ENCODE measurements around the gene ZCCHC14. TPM values are rescaled to one million over a fixed set of nuclear protein-coding genes. Genes with fewer than 3 reads are reported as not detected.

The ZCCHC14 gene
- total RNA-seq, 2 donors from 2014 or later: 3.0 to 5.2 TPM

GRCh38 chr16:87451563-87452210 is 41.1 kb downstream of the ZCCHC14 start:
- Mint-ChIP-seq H3K4me1 (peaks cover 6% of the 10 kb centered on the region), H3K27ac (peak overlapping the region; percentile 40), H3K27me3 (no peaks in the 10 kb centered on the region), H3K9me3 (no peaks in the 10 kb centered on the region), H3K4me3 (no peak overlapping the region), H3K36me3 (ENCODE audit: low read depth) (peaks cover 57% of the 10 kb centered on the region)
- ATAC-seq (replicated peaks): no peak

DNA sequence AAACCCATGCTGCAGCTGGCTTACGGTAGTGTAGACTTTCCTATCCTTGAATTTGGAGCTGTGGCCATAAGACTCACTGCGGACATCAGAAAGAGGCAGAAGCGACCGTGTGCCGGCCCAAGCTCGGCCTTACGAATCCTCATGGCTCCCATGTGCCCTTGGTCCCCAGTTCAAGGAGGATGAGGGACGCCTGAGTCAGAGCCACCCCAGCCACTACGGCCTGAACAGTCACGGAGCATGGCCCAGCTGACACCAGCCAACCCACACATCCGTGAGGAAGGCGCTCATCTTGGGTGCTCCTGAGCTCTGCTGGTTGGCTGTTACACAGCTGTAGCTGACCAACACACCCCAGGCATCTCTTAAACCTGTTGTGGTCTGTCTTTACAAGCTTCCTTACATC is 44.0 kb downstream of the ZCCHC14 start:
- H3K4me1 Mint-ChIP-seq: peaks cover 2% of the 10 kb centered on the region
- H3K27ac Mint-ChIP-seq: no peak overlapping the region
- no peaks in the 10 kb centered on the region for H3K9me3 Mint-ChIP-seq
- peaks cover 72% of the 10 kb centered on the region for H3K36me3 Mint-ChIP-seq (ENCODE audit: low read depth)
- ATAC-seq (replicated peaks): no peak
- H3K4me3 Mint-ChIP-seq: no peak overlapping the region
- H3K27me3 Mint-ChIP-seq: no peaks in the 10 kb centered on the region

DNA sequence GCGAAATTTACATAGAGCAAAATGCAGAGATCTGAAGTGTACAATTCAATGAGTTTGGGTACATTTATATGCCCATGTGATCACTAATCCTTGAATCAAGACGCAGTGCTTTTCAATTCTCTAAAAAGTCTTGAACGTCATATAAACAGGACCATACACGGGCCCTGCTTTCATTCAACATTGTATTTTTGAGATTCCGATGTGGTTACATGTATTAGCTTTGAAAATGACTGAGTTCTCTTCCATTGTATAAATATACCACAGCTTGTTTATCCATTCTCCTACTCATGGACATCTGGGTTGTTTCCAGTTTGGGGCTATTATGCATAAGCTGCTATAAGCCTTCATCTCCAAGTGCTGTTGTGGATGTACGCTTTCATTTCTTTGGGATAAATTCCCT is 45.5 kb downstream of the ZCCHC14 start:
- peaks cover 5% of the 10 kb centered on the region for H3K4me1 Mint-ChIP-seq
- H3K9me3 Mint-ChIP-seq: no peaks in the 10 kb centered on the region
- H3K36me3 Mint-ChIP-seq (ENCODE audit: low read depth): peaks cover 64% of the 10 kb centered on the region
- ATAC-seq (replicated peaks): no peak
- H3K27ac Mint-ChIP-seq: no peak overlapping the region
- no peak overlapping the region for H3K4me3 Mint-ChIP-seq
- no peaks in the 10 kb centered on the region for H3K27me3 Mint-ChIP-seq

DNA sequence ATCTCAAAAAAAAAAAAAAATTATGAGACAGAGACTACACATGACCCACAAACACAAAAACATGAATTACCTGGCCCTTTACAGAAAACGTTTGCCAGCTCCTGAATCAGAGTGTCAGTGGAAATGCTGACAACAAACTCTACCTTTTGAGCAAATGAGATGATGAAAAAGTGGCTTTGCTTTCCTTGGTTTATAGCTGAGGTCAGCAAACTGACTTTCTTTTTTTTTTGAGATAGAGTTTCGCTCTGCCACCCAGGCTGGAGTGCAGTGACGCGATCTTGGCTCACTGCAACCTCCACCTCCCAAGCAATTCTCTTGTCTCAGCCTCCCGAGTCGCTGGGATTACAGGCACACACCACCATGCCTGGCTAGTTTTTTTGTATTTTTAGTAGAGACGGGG is 46.3 kb downstream of the ZCCHC14 start:
- H3K27me3 Mint-ChIP-seq: no peaks in the 10 kb centered on the region
- H3K27ac Mint-ChIP-seq: no peak overlapping the region
- H3K4me3 Mint-ChIP-seq: no peak overlapping the region
- peaks cover 5% of the 10 kb centered on the region for H3K4me1 Mint-ChIP-seq
- no peak for ATAC-seq (replicated peaks)
- H3K9me3 Mint-ChIP-seq: no peaks in the 10 kb centered on the region
- peaks cover 64% of the 10 kb centered on the region for H3K36me3 Mint-ChIP-seq (ENCODE audit: low read depth)

DNA sequence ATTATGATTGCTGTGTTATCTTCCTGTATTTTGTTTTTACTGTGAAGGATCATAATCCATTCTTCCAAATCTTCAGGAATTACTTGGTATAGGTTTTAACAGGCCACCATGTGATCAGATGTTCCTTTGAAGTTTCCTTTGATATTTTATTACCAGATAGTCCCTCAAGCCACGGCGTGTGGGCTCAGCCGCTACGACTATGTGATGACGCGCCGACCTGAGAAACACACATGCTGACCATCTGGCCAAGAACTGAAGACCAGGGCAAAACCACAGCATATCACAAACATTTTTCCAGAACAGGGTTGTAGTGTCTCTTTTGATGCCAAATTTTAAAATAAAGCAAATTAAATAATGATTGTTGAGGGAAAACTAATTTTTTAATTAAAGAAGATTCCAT is 47.3 kb downstream of the ZCCHC14 start:
- ATAC-seq (replicated peaks): no peak
- no peak overlapping the region for H3K27ac Mint-ChIP-seq
- no peaks in the 10 kb centered on the region for H3K27me3 Mint-ChIP-seq
- no peak overlapping the region for H3K4me3 Mint-ChIP-seq
- H3K9me3 Mint-ChIP-seq: no peaks in the 10 kb centered on the region
- H3K36me3 Mint-ChIP-seq (ENCODE audit: low read depth): peaks cover 65% of the 10 kb centered on the region
- H3K4me1 Mint-ChIP-seq: peaks cover 5% of the 10 kb centered on the region

DNA sequence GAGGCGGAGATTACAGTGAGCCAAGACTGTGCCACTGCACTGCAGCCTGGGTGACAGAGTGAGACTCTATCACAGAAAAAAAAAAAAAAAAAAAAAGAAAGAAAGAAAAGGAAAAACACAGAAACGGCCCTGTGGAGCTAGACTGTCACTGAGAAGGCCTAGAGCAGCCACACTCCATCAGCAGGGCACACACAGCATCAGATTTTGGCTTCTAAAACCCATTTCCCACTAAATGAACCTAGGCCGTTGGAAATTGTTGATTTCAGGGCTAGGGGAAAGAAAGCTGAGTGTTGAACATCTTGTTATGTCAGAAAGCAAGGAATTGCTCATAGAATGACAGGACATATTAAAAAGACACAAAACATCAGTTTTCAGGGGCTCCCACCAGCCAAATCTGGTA is 48.9 kb downstream of the ZCCHC14 start:
- H3K27ac Mint-ChIP-seq: no peak overlapping the region
- H3K36me3 Mint-ChIP-seq (ENCODE audit: low read depth): peaks cover 60% of the 10 kb centered on the region

GRCh38 chr16:87443016-87443415 is 49.8 kb downstream of the ZCCHC14 start:
- Mint-ChIP-seq H3K36me3 (ENCODE audit: low read depth) (peaks cover 50% of the 10 kb centered on the region), H3K9me3 (no peaks in the 10 kb centered on the region), H3K4me3 (no peak overlapping the region), H3K27ac (no peak overlapping the region), H3K4me1 (peaks cover 5% of the 10 kb centered on the region), H3K27me3 (no peaks in the 10 kb centered on the region)
- no peak for ATAC-seq (replicated peaks)

More for the DNA sequence above, 48.9 kb downstream of the ZCCHC14 start:
- ATAC-seq (replicated peaks): no peak
- Mint-ChIP-seq H3K27me3 (no peaks in the 10 kb centered on the region), H3K4me1 (peaks cover 5% of the 10 kb centered on the region), H3K4me3 (no peak overlapping the region), H3K9me3 (no peaks in the 10 kb centered on the region)

DNA sequence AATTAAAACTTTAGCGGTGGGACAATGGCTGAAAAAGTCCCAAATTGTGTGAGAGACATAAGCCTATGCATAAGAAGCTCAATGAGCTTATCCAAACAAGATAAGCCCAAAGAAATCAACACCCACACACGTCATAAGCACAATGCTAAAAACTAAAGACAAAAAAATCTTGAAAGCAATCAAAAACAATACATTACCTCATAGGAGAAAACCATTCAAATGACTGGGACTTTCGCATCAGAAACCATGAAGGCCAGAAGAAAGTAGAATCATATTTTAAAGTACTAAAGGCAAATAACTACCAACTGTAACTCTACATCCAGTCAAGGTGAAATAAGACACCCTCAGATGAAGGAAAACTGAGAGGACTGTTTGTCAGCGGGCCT is 50.2 kb downstream of the ZCCHC14 start:
- Mint-ChIP-seq H3K4me1 (peaks cover 5% of the 10 kb centered on the region), H3K27me3 (no peaks in the 10 kb centered on the region), H3K4me3 (no peak overlapping the region), H3K27ac (no peak overlapping the region), H3K9me3 (no peaks in the 10 kb centered on the region), H3K36me3 (ENCODE audit: low read depth) (peaks cover 46% of the 10 kb centered on the region)
- ATAC-seq (replicated peaks): no peak

GRCh38 chr16:87441886-87442580 is 50.8 kb downstream of the ZCCHC14 start:
- peaks cover 41% of the 10 kb centered on the region for H3K36me3 Mint-ChIP-seq (ENCODE audit: low read depth)
- H3K27me3 Mint-ChIP-seq: no peaks in the 10 kb centered on the region
- no peaks in the 10 kb centered on the region for H3K9me3 Mint-ChIP-seq
- no peak overlapping the region for H3K27ac Mint-ChIP-seq
- peaks cover 5% of the 10 kb centered on the region for H3K4me1 Mint-ChIP-seq
- peak; percentile 65 for ATAC-seq (replicated peaks)
- H3K4me3 Mint-ChIP-seq: no peak overlapping the region

GRCh38 chr16:87439926-87440325 is 52.9 kb downstream of the ZCCHC14 start:
- Mint-ChIP-seq H3K4me1 (peaks cover 11% of the 10 kb centered on the region), H3K36me3 (ENCODE audit: low read depth) (peaks cover 24% of the 10 kb centered on the region), H3K27me3 (no peaks in the 10 kb centered on the region), H3K9me3 (no peaks in the 10 kb centered on the region), H3K27ac (no peak overlapping the region), H3K4me3 (no peak overlapping the region)
- ATAC-seq (replicated peaks): no peak

DNA sequence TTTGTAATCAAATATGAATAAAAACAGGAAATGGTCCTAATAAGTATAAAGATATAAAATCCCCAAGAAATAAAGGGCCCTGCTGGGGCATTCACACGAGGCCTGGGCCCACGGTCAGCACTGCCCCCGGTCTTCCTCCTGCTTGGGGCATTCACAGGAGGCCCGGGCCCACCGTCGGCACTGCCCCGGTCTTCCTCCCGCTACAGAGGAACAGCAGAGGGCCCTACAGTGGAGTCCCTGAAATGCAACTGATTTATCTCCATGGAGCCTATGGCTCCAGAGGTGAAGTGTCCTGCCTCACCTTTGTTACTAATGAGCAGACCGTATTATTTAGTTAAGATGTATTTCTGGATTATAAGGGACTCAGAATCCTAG is 54.2 kb downstream of the ZCCHC14 start:
- Mint-ChIP-seq H3K36me3 (ENCODE audit: low read depth) (peaks cover 19% of the 10 kb centered on the region), H3K4me3 (no peak overlapping the region), H3K4me1 (peaks cover 11% of the 10 kb centered on the region), H3K27ac (no peak overlapping the region), H3K27me3 (no peaks in the 10 kb centered on the region), H3K9me3 (no peaks in the 10 kb centered on the region)
- no peak for ATAC-seq (replicated peaks)

- no peaks in the 10 kb centered on the region for H3K27me3 Mint-ChIP-seq
- no peak overlapping the region for H3K27ac Mint-ChIP-seq
- no peak for ATAC-seq (replicated peaks)
- H3K9me3 Mint-ChIP-seq: no peaks in the 10 kb centered on the region
- H3K4me1 Mint-ChIP-seq: peaks cover 11% of the 10 kb centered on the region
- H3K4me3 Mint-ChIP-seq: no peak overlapping the region
- peaks cover 19% of the 10 kb centered on the region for H3K36me3 Mint-ChIP-seq (ENCODE audit: low read depth)
Measured at GRCh38 chr16:87437911-87438610, 54.8 kb downstream of the ZCCHC14 start.

GRCh38 chr16:87437327-87437726 is 55.5 kb downstream of the ZCCHC14 start:
- Mint-ChIP-seq H3K27ac (no peak overlapping the region), H3K36me3 (ENCODE audit: low read depth) (peaks cover 14% of the 10 kb centered on the region), H3K4me1 (peaks cover 6% of the 10 kb centered on the region), H3K27me3 (no peaks in the 10 kb centered on the region), H3K4me3 (peak overlapping the region; percentile 44), H3K9me3 (no peaks in the 10 kb centered on the region)
- no peak for ATAC-seq (replicated peaks)

GRCh38 chr16:87436225-87437172 is 56.3 kb downstream of the ZCCHC14 start:
- H3K27me3 Mint-ChIP-seq: no peaks in the 10 kb centered on the region
- no peaks in the 10 kb centered on the region for H3K9me3 Mint-ChIP-seq
- H3K27ac Mint-ChIP-seq: peak overlapping the region; percentile 7
- peaks cover 6% of the 10 kb centered on the region for H3K4me1 Mint-ChIP-seq
- peak overlapping the region; percentile 44 for H3K4me3 Mint-ChIP-seq
- peaks cover 14% of the 10 kb centered on the region for H3K36me3 Mint-ChIP-seq (ENCODE audit: low read depth)
- ATAC-seq (replicated peaks): peak; percentile 89

Data from activated T-helper 17 cell treated with anti-CD3 and anti-CD28 coated beads, Interleukin-2, amount 50 U/mL, for 72 hours (primary cell).